Activated T-cell treated with anti-CD3 and anti-CD28 coated beads, Interleukin-2, amount 50 U/mL, for 72 hours (primary cell): Measurements from ENCODE around the gene CAMSAP1. TPM values are rescaled to one million over a fixed set of nuclear protein-coding genes. Genes with fewer than 3 reads are reported as not detected.

Source experiments
- ATAC-seq, 2 donors: fragments of 150-1000 bp; cut with Tn5 transposase; replicated peaks in 1 of 2; 2 replicates each; pipeline ENCODE4 v1.10.0; 2021; ENCODE audit warnings: moderate library complexity in 2 of 2, mild to moderate bottlenecking in 1 of 2
- DNase-seq, 2 donors: peaks; one replicate each; pipeline ENCODE4 v3.0.0; 2021 to 2022; ENCODE audit warnings: mixed read lengths in 1 of 2
- H3K27ac Mint-ChIP-seq: one replicate; pipeline ENCODE4 v1.8.0; 2022; ENCODE audit warnings: mild to moderate bottlenecking, moderate library complexity, mixed read lengths
- H3K27me3 Mint-ChIP-seq: one replicate; pipeline ENCODE4 v1.8.0; 2022; ENCODE audit warnings: low read depth, mixed read lengths
- H3K36me3 Mint-ChIP-seq, 2 donors: one replicate each; pipeline ENCODE4 v1.8.0; 2022; ENCODE audit warnings: mixed read lengths in 2 of 2, mild to moderate bottlenecking in 1 of 2; ENCODE audit not compliant: insufficient read depth in 2 of 2
- H3K4me1 Mint-ChIP-seq: one replicate; pipeline ENCODE4 v1.8.0; 2022; ENCODE audit warnings: low read depth, mixed read lengths
- H3K4me3 Mint-ChIP-seq, 2 donors: one replicate each; pipeline ENCODE4 v1.8.0; 2022; ENCODE audit warnings: mild to moderate bottlenecking in 2 of 2, mixed read lengths in 2 of 2, moderate library complexity in 2 of 2
- H3K9me3 Mint-ChIP-seq, 2 donors: one replicate each; pipeline ENCODE4 v1.8.0; 2022; ENCODE audit warnings: mixed read lengths in 2 of 2
- total RNA-seq, 2 donors: library from RNA; stranded (reverse); gene quantifications; one replicate each; pipeline ENCODE4 v1.2.3, GENCODE V29; 2022

Gene CAMSAP1
- total RNA-seq, 2 donors from 2014 or later, result 42.2 to 53.4 TPM

DNA sequence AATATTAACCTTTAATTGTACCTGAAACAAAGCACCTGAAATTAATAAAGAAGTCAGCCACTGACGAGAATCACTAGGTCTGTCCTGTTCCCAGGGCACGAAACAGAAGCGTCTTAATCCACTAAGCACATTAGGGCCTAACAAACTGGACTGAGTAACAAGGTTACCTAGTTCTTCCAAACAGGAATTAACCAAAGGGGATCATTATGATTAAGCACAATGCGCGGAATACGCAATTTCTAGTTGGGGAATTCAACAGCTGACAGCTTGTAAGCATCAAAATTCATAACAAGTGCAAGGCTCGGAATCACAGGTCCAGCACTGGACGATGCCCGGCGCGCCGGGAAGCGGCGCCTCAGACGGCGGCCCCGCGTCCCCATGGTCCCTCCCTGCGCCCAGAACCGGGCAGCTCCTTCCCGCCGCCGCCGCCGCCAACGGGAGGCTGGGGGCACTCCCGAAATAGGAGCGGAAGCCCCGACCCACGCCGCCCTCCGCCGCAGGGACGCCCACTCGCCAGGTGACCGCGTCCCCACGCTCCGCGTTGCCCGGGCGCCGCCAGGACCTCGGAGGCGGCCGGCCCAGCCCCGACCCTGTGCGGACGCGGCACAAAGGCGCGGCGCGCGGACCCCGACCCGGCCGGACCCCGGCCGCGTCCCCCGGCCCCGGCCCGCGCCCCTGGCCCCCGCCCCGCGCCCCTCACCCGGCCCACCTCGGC is 898 bp downstream of the CAMSAP1 start:
- peak in 1 of 2 donors; percentile 5 for ATAC-seq
- Mint-ChIP-seq H3K36me3 (peaks cover 17 to 33% of the 10 kb centered on the region in 2 donors), H3K27ac (peak overlapping the region; percentile 97), H3K4me3 (peak overlapping the region; percentile 82 to 96), H3K9me3 (peaks cover 0 to 2% of the 10 kb centered on the region in 2 donors), H3K27me3 (no peaks in the 10 kb centered on the region), H3K4me1 (peaks cover 78% of the 10 kb centered on the region)
- peak; percentile 40 to 56 for DNase-seq

- peaks cover 76% of the 10 kb centered on the region for H3K4me1 Mint-ChIP-seq
- peaks cover 11 to 25% of the 10 kb centered on the region in 2 donors for H3K36me3 Mint-ChIP-seq
- ATAC-seq (peak; percentile 61 to 72), DNase-seq (peak; percentile 70 to 83)
- H3K9me3 Mint-ChIP-seq, result no peaks in the 10 kb centered on the region
- peak overlapping the region; percentile 97 for H3K27ac Mint-ChIP-seq
- peak overlapping the region; percentile 82 to 96 for H3K4me3 Mint-ChIP-seq
- no peaks in the 10 kb centered on the region for H3K27me3 Mint-ChIP-seq
Measured at GRCh38 chr9:135905380-135906258, 1.7 kb downstream of the CAMSAP1 start.

DNA sequence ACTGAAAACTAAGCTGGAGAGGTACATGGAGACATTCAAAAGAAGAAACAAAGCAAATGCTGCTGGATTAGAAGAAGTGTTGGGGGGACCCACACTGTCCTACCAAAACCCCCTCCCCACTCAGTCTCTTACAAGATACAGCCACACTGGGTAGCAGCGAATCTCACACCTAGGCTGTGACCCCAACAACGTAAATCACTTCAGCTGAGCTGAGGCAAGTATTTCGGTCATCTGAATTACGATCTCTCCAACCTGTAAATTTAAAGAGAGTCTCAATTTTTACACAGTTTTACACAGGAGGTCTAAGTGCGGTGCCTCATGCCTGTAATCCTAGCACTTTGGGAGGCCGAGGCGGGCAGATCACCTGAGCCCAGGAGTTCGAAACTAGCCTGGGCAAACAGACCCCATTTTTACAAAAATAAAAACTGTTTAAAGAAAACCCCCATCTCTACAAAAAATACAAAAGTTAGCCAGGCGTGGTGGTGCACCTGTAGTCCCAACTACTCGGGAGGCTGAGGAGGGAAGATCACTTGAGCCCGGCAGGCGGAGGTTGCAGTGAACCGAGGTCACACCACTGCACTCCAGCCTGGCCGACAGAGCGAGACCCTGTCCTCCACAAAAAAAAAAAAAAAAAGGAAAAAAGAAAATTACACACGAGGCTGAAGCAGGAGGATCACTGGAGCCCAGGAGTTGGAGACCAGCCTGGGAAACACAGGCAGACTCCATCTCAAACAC is 3.4 kb downstream of the CAMSAP1 start:
- no peaks in the 10 kb centered on the region for H3K27me3 Mint-ChIP-seq
- ATAC-seq (no peak), DNase-seq (no peak)
- peak overlapping the region in 1 of 2 donors; percentile 17 for H3K4me3 Mint-ChIP-seq
- peaks cover 14 to 19% of the 10 kb centered on the region in 2 donors for H3K36me3 Mint-ChIP-seq
- H3K27ac Mint-ChIP-seq, result no peak overlapping the region
- peaks cover 3 to 5% of the 10 kb centered on the region in 2 donors for H3K9me3 Mint-ChIP-seq
- peaks cover 74% of the 10 kb centered on the region for H3K4me1 Mint-ChIP-seq

- peaks cover 12 to 18% of the 10 kb centered on the region in 2 donors for H3K36me3 Mint-ChIP-seq
- H3K9me3 Mint-ChIP-seq, result peaks cover 6 to 7% of the 10 kb centered on the region in 2 donors
- ATAC-seq, result no peak
- H3K4me3 Mint-ChIP-seq, result no peak overlapping the region
- no peak for DNase-seq
- no peak overlapping the region for H3K27ac Mint-ChIP-seq
- peaks cover 72% of the 10 kb centered on the region for H3K4me1 Mint-ChIP-seq
- no peaks in the 10 kb centered on the region for H3K27me3 Mint-ChIP-seq
Measured at GRCh38 chr9:135903358-135903656, 4.0 kb downstream of the CAMSAP1 start.

GRCh38 chr9:135902655-135903357 is 4.5 kb downstream of the CAMSAP1 start:
- Mint-ChIP-seq H3K4me1 (peaks cover 73% of the 10 kb centered on the region), H3K27ac (no peak overlapping the region), H3K9me3 (peaks cover 6 to 7% of the 10 kb centered on the region in 2 donors), H3K27me3 (no peaks in the 10 kb centered on the region), H3K4me3 (no peak overlapping the region), H3K36me3 (peaks cover 12 to 19% of the 10 kb centered on the region in 2 donors)
- no peak for DNase-seq
- ATAC-seq, result no peak

- no peak overlapping the region for H3K4me3 Mint-ChIP-seq
- H3K4me1 Mint-ChIP-seq, result peaks cover 75% of the 10 kb centered on the region
- DNase-seq, result no peak
- H3K27ac Mint-ChIP-seq, result no peak overlapping the region
- ATAC-seq, result no peak
- no peaks in the 10 kb centered on the region for H3K27me3 Mint-ChIP-seq
- H3K9me3 Mint-ChIP-seq, result peaks cover 6 to 7% of the 10 kb centered on the region in 2 donors
- H3K36me3 Mint-ChIP-seq, result peaks cover 12 to 20% of the 10 kb centered on the region in 2 donors
Measured at GRCh38 chr9:135901826-135902225, 5.5 kb downstream of the CAMSAP1 start.

DNA sequence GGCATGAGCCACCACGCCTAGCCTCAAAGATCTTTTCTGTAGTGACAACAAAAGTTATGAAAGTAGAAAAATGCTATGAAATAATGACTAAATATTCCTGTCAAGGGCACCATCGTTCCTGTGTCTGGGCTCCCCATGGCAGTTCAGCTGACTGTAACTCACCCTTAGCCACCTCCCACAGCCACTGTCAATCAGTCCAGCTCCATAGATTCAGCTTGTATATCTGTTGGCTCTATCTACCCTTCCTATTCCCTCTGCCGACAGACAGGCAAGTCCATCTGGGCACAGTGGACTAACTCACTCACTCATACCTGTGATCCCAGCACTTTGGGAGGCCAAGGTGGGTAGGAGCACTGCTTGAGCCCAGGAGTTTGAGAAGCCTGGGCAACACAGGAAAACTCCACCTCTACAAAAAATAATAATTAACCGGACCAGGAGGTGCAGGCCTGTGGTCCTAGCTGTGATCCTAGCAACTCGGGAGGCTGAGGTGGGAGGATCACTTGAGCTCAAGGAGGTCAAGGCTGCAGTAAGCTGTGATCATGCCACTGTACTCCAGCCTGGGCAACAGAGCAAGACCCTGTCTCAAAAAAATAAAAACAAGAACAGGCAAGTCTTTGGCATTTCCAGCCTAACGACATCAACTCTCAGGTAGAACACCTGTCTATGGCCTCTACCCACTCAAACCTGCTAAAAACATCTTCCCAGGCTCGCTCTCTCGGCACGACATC is 6.2 kb downstream of the CAMSAP1 start:
- H3K27me3 Mint-ChIP-seq, result no peaks in the 10 kb centered on the region
- no peak overlapping the region for H3K27ac Mint-ChIP-seq
- H3K36me3 Mint-ChIP-seq, result peaks cover 12 to 20% of the 10 kb centered on the region in 2 donors
- H3K4me3 Mint-ChIP-seq, result no peak overlapping the region
- ATAC-seq (no peak), DNase-seq (no peak)
- peaks cover 74% of the 10 kb centered on the region for H3K4me1 Mint-ChIP-seq
- peaks cover 6 to 7% of the 10 kb centered on the region in 2 donors for H3K9me3 Mint-ChIP-seq

DNA sequence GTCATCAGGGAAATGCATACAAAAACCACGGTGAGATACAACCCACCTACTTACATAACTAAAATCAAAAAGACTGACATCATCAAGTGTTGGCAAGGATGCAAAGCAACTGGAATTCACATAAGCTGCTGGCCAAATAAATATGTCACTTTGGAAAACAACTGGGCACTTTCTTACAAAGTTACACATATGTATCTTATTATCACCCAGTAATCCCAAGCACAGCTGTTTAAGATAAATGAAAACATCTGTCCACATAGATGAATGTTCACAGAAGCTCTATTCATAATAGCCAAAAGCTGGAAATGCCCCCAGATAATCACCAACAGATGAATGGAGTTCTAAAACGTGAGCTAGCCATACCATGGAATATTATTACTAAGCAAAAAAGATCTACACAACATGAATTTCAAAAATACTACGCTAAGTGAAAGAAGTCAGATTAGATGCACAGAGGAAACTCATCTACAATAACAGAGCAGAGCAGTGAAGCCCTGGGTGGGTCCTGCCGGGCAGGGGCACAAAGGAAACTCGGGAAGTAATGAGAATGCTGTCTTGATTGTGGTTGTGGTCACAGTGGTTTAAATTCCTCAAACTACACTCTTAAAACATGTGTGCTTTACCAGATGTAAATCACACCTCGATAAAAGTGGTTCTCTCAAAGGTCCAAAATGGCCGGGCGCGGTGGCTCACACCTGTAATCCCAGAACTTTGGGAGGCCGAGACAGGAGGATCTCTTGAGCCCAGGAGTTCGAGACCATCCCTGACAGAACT is 8.5 kb downstream of the CAMSAP1 start:
- Mint-ChIP-seq H3K9me3 (peaks cover 7 to 8% of the 10 kb centered on the region in 2 donors), H3K4me3 (peak overlapping the region; percentile 49 to 69), H3K4me1 (peaks cover 64% of the 10 kb centered on the region), H3K27ac (peak overlapping the region; percentile 66), H3K36me3 (peaks cover 11 to 20% of the 10 kb centered on the region in 2 donors), H3K27me3 (no peaks in the 10 kb centered on the region)
- peak; percentile 40 to 74 for ATAC-seq
- no peak for DNase-seq

- H3K4me1 Mint-ChIP-seq, result peaks cover 60% of the 10 kb centered on the region
- ATAC-seq, result no peak
- no peak overlapping the region for H3K27ac Mint-ChIP-seq
- no peak overlapping the region for H3K4me3 Mint-ChIP-seq
- H3K9me3 Mint-ChIP-seq, result peaks cover 7 to 8% of the 10 kb centered on the region in 2 donors
- peaks cover 11 to 14% of the 10 kb centered on the region in 2 donors for H3K36me3 Mint-ChIP-seq
- no peaks in the 10 kb centered on the region for H3K27me3 Mint-ChIP-seq
- DNase-seq, result no peak
Measured at GRCh38 chr9:135896626-135897025, 10.7 kb downstream of the CAMSAP1 start.

DNA sequence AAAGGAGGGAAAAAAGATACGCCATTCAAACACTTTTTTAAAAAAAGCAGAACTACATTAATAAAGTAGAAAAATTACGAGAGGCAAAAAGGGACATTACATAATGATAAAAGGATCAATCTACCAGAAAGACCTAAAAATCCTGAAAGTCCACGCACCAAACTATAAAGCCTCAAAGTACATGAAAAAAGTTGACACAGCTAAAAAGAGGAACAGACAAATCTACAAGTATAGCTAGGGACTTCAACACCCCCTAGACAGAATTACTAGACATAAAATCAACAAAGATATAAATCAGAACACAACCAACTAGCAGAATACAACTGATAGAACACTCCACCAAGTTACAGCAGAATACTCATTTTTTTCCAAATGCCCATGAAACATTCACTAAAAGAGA is 11.1 kb downstream of the CAMSAP1 start:
- H3K36me3 Mint-ChIP-seq, result peaks cover 11 to 12% of the 10 kb centered on the region in 2 donors
- no peak overlapping the region for H3K27ac Mint-ChIP-seq
- no peaks in the 10 kb centered on the region for H3K27me3 Mint-ChIP-seq
- ATAC-seq (no peak), DNase-seq (no peak)
- peaks cover 56% of the 10 kb centered on the region for H3K4me1 Mint-ChIP-seq
- no peak overlapping the region for H3K4me3 Mint-ChIP-seq
- H3K9me3 Mint-ChIP-seq, result peaks cover 7 to 8% of the 10 kb centered on the region in 2 donors

DNA sequence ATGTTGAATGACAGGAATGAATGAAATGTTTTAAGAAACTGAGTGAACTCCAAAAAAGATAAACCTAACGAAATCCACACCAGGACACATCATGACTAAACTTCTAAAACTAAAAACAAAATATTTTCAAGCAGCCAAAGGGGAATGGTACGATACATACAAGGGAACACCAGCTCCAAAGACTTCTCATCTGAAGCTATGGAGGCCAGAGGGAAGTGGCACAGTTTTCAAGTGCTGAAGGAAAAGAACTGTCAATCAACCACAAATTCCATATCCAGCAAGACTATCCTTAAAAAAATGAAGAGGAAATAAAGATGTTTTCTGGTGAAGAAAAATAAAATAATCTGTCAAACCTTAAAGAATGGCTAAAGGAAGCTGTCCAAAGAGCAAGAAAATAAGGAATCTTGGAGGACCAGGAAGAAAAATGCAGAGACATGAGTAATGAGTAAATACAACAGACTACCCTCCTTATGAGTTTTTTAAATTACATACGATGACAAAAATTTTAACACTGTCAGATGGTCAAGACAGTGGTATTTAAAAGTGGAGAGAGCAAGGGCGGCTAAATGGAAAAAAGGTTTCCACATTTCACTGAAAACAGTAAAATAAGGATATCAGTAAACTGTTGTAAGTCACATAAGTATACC is 12.0 kb downstream of the CAMSAP1 start:
- ATAC-seq, result no peak
- no peak for DNase-seq
- peaks cover 52% of the 10 kb centered on the region for H3K4me1 Mint-ChIP-seq
- peaks cover 7 to 8% of the 10 kb centered on the region in 2 donors for H3K9me3 Mint-ChIP-seq
- H3K27me3 Mint-ChIP-seq, result no peaks in the 10 kb centered on the region
- peaks cover 8 to 12% of the 10 kb centered on the region in 2 donors for H3K36me3 Mint-ChIP-seq
- peak overlapping the region; percentile 12 for H3K27ac Mint-ChIP-seq
- H3K4me3 Mint-ChIP-seq, result no peak overlapping the region
